A673 (cell line): Measurements from ENCODE around the gene RCC2.

ENCODE experiments used
- CTCF ChIP-seq: fragments of 300-800, 200-600 bp; sonication (generic); conservative IDR thresholded peaks from 2 replicates; pipeline ENCODE4 v1.5.1; 2017; ENCODE audit warnings: low read depth, mild to moderate bottlenecking, antibody characterized with exemption, low read length, moderate library complexity, mixed read lengths
- EZH2 ChIP-seq: fragments of 200-600 bp; sonication (generic); IDR thresholded peaks from 2 replicates; pipeline ENCODE4 v1.6.1; 2017; ENCODE audit warnings: borderline replicate concordance, low read depth, mild to moderate bottlenecking, mixed read lengths, antibody characterized with exemption, low read length; ENCODE audit not compliant: poor library complexity, severe bottlenecking

DNA sequence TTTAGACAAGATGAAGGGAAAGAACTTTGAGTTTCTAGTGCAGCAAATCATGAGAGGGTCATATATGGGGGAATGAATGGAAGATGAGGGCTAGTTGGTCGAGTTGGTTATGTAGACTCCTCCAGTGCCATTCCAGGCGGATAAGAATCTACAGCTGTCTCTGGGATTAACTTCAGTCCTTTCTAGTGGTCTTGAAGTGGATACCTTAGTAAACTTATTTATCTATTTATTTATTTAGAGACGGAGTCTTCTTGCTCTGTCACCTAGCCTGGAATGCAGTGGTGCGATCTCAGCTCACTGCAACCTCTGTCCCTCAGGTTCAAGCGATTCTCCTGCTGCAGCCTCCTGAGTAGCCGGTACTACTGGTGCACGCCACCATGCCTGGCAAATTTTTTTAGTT, 41.4 kb upstream of the RCC2 start:
- TF ChIP-seq CTCF: no peak
- no peak for TF ChIP-seq EZH2
